ELR (cell line): Measurements from ENCODE around the gene AGBL4.
A peak's percentile ranks its signal among the peaks of the same experiment; 100 is the strongest.

Experiments used
- DNase-seq: peaks from one replicate; pipeline ENCODE4 v3.0.0-alpha.2; 2015; ENCODE audit warnings: low read depth

AGBL4 gene

GRCh38 chr1:48887796-48888195 lies 1136.0 kb downstream of the AGBL4 start:
- DNase-seq, result no peak

- no peak for DNase-seq
Observed at GRCh38 chr1:48882020-48882419, 1141.7 kb downstream of the AGBL4 start.

GRCh38 chr1:48878191-48878940 lies 1145.4 kb downstream of the AGBL4 start:
- DNase-seq, result peak; percentile 39

- DNase-seq, result no peak
Observed at GRCh38 chr1:48876330-48876785, 1147.4 kb downstream of the AGBL4 start.

GRCh38 chr1:48875552-48876329 lies 1148.0 kb downstream of the AGBL4 start:
- no peak for DNase-seq

GRCh38 chr1:48873944-48874343 lies 1149.8 kb downstream of the AGBL4 start:
- no peak for DNase-seq

- no peak for DNase-seq
Observed at GRCh38 chr1:48870596-48870995, 1153.2 kb downstream of the AGBL4 start.

- DNase-seq, result no peak
Observed at GRCh38 chr1:48869116-48869893, 1154.4 kb downstream of the AGBL4 start.

GRCh38 chr1:48864913-48865312 lies 1158.8 kb downstream of the AGBL4 start:
- no peak for DNase-seq

- no peak for DNase-seq
Observed at GRCh38 chr1:48859456-48859855, 1164.3 kb downstream of the AGBL4 start.

- no peak for DNase-seq
Observed at GRCh38 chr1:48858200-48858920, 1165.4 kb downstream of the AGBL4 start.

GRCh38 chr1:48853006-48853405 lies 1170.7 kb downstream of the AGBL4 start:
- peak; percentile 8 for DNase-seq

- no peak for DNase-seq
Observed at GRCh38 chr1:48851638-48852037, 1172.1 kb downstream of the AGBL4 start.

- no peak for DNase-seq
Observed at GRCh38 chr1:48848035-48848434, 1175.7 kb downstream of the AGBL4 start.

- DNase-seq, result no peak
Observed at GRCh38 chr1:48846441-48846840, 1177.3 kb downstream of the AGBL4 start.

- no peak for DNase-seq
Observed at GRCh38 chr1:48844187-48844586, 1179.6 kb downstream of the AGBL4 start.

- DNase-seq, result no peak
Observed at GRCh38 chr1:48841966-48842365, 1181.8 kb downstream of the AGBL4 start.

- DNase-seq, result no peak
Observed at GRCh38 chr1:48841461-48841860, 1182.3 kb downstream of the AGBL4 start.

GRCh38 chr1:48831120-48831978 lies 1192.4 kb downstream of the AGBL4 start:
- DNase-seq, result no peak

- DNase-seq, result no peak
Observed at GRCh38 chr1:48830715-48831114, 1193.0 kb downstream of the AGBL4 start.

- DNase-seq, result no peak
Observed at GRCh38 chr1:48829446-48829845, 1194.3 kb downstream of the AGBL4 start.
